Adrenal gland (tissue), 5 donors: Measurements from ENCODE around the gene AQP3.

Experiments
- POLR2A ChIP-seq, 2 donors: fragments of 450-650 bp; IDR thresholded peaks; one replicate each; pipeline ENCODE4 v1.6.1; 2017; ENCODE audit warnings: antibody characterized with exemption in 2 of 2, mild to moderate bottlenecking in 2 of 2, moderate library complexity in 1 of 2
- TF ChIP-seq, protein P1 (sequence below), 6 experiments: fragments of 450-650 bp in 4 of 6; fragments of 200-600 bp in 2 of 6; sonication (generic) in 1 of 6; IDR thresholded peaks; 1 replicate in 5 of 6; 2 replicates in 1 of 6; pipeline versions ENCODE4 v1.5.1 to v1.8.0; 2016 to 2021; ENCODE audit warnings: antibody characterized with exemption in 6 of 6, mild to moderate bottlenecking in 2 of 6, moderate library complexity in 1 of 6
- donor health status: DM: no; HTN: no; CAD: no.

DNA sequence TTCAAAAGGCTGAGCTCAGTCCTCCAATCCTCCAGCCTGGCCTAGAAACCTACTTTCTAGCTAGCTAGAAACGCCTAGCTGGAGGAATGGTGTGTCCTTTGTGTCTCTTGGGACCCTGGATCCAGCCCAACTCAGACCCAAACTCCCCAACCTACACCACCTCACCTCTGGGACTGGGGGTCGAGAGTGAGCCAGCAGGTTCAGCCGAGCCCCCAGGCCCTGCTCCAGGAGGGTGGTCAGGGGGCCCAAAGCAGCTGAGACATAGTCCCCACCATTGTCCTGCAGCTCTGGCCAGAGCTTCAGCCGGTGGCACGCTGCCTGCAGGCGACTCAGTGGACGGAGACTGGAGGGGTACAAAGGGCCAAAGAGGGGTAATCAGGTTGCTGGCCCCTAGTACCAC lies 20.1 kb upstream of the AQP3 start:
- TF ChIP-seq, protein P1, sequence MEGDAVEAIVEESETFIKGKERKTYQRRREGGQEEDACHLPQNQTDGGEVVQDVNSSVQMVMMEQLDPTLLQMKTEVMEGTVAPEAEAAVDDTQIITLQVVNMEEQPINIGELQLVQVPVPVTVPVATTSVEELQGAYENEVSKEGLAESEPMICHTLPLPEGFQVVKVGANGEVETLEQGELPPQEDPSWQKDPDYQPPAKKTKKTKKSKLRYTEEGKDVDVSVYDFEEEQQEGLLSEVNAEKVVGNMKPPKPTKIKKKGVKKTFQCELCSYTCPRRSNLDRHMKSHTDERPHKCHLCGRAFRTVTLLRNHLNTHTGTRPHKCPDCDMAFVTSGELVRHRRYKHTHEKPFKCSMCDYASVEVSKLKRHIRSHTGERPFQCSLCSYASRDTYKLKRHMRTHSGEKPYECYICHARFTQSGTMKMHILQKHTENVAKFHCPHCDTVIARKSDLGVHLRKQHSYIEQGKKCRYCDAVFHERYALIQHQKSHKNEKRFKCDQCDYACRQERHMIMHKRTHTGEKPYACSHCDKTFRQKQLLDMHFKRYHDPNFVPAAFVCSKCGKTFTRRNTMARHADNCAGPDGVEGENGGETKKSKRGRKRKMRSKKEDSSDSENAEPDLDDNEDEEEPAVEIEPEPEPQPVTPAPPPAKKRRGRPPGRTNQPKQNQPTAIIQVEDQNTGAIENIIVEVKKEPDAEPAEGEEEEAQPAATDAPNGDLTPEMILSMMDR (IDR thresholded peaks at IDR 0.05) = no peak
- TF ChIP-seq POLR2A (IDR thresholded peaks at IDR 0.05) = no peak
